Ecto neural progenitor cell (in vitro differentiated cells): ENCODE data around the gene PKNOX1.
"Not testable (repeated sequence)": the region's sequence is repeated elsewhere in the genome, so short reads cannot be mapped to it uniquely, and the experiment has no call there.

Source experiments
- DNase-seq: peaks from one replicate; pipeline ENCODE4 v3.0.0-alpha.2; 2018; ENCODE audit warnings: low spot score

Gene PKNOX1

GRCh38 chr21:42973991-42974831, at the start of gene PKNOX1:
Gene PKNOX1 (plus strand): TSS chr21:42974562. CDS start chr21:43004382, 29,820 bp downstream.
- DNase-seq, result peak; percentile 98

- peak; percentile 53 for DNase-seq
Observed at GRCh38 chr21:42925114-42925926, 49.0 kb upstream of the PKNOX1 start, which contains the start of gene ERVH48-1. Gene ERVH48-1 (minus strand): TSS chr21:42925630. CDS start chr21:42919006, 6,624 bp downstream.

- DNase-seq, result not testable (repeated sequence)
Observed at GRCh38 chr21:42927474-42928200, 46.7 kb upstream of the PKNOX1 start.

GRCh38 chr21:42929969-42930368, 44.4 kb upstream of the PKNOX1 start:
- DNase-seq, result no peak

- DNase-seq, result no peak
Observed at GRCh38 chr21:42931560-42932235, 42.7 kb upstream of the PKNOX1 start.

- not testable (repeated sequence) for DNase-seq
Observed at GRCh38 chr21:42932378-42933136, 41.8 kb upstream of the PKNOX1 start.

- not testable (repeated sequence) for DNase-seq
Observed at GRCh38 chr21:42933137-42933970, 41.0 kb upstream of the PKNOX1 start.

- not testable (repeated sequence) for DNase-seq
Observed at GRCh38 chr21:42933973-42934372, 40.4 kb upstream of the PKNOX1 start.

GRCh38 chr21:42936360-42936759, 38.0 kb upstream of the PKNOX1 start:
- DNase-seq, result not testable (repeated sequence)

- DNase-seq, result not testable (repeated sequence)
Observed at GRCh38 chr21:42937034-42937940, 37.1 kb upstream of the PKNOX1 start.

- DNase-seq, result no peak
Observed at GRCh38 chr21:42937960-42938605, 36.3 kb upstream of the PKNOX1 start.

- not testable (repeated sequence) for DNase-seq
Observed at GRCh38 chr21:42938606-42938995, 35.8 kb upstream of the PKNOX1 start.

- no peak for DNase-seq
Observed at GRCh38 chr21:42939582-42940413, 34.6 kb upstream of the PKNOX1 start.

GRCh38 chr21:42941696-42942085, 32.7 kb upstream of the PKNOX1 start:
- DNase-seq, result no peak

GRCh38 chr21:42942244-42942643, 32.1 kb upstream of the PKNOX1 start:
- no peak for DNase-seq

- not testable (repeated sequence) for DNase-seq
Observed at GRCh38 chr21:42949094-42949755, 25.1 kb upstream of the PKNOX1 start.

GRCh38 chr21:42951193-42951592, 23.2 kb upstream of the PKNOX1 start:
- not testable (repeated sequence) for DNase-seq
